ENCODE results near the gene CHTOP.

- TF ChIP-seq CTCF (IDR thresholded peaks at IDR 0.05; ENCODE audit: low read depth, low read length, poor library complexity, severe bottlenecking) (no peak), EZH2phosphoT487 (IDR thresholded peaks at IDR 0.05; ENCODE audit: borderline replicate concordance, low read length) (peak; percentile 71; the same call in 1 of the 2 replicates)
These were observed 45.7 kb downstream of the CHTOP start for GRCh38 chr1:153679337-153680119.

Data from DOHH2 (cell line).